ENCODE measurements around the gene PLXDC1. TPM values are rescaled to one million over a fixed set of nuclear protein-coding genes. Genes with fewer than 3 reads are reported as not detected.

The PLXDC1 gene
- total and polyA plus RNA-seq, 2 of the 8 experiments (the other 6 are each of a cell fraction or from before 2014, with no cell fraction given), result 4.1 to 14.6 TPM

DNA sequence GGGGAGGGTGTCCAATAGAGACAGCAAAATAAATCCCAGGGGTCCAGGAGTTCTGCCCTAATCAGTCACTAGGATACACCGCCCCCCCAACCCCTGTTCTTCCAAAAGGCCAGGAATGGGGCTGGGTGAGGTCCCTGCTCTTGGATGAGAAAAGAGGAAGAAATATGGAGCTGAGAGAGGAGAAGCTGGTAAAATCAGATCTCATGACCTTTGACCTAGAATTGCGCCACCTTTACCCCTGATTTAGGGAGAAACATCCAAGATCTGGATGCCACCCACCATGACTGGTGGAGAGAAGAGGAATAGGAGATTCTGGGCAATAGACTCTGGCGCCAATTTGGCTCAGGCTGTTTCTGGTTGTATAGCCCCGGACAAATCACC, 46.7 kb upstream of the PLXDC1 start:
- 0 out of 2 replicates have a peak overlapping the region, but pooled peaks have one; percentile 52 for H2BK12ac ChIP-seq (ENCODE audit: low read depth, low read length)
- no peak overlapping the region; the same call in 1 of the 2 replicates for H3K18ac ChIP-seq (ENCODE audit: extremely low read depth, low read length)
- no peak overlapping the region for H2BK20ac ChIP-seq (ENCODE audit: low read length)
- ChIA-PET POLR2A (ENCODE audit: partially characterized antibody) (interaction anchor here (0.7 to 5.0 kb wide), 10 partner anchors 10 to 344 kb away, joined by 3 to 49 read pairs (median 4); partner anchors contain the start of genes ARL5C, MED1 and STAC2), CTCF (ENCODE audit: partially characterized antibody) (interaction anchor here (1.0 to 4.1 kb wide), 5 partner anchors 10 to 46 kb away, joined by 3 to 19 read pairs (median 6); no protein-coding TSS in a partner anchor)
- no peak overlapping the region for H2BK5ac ChIP-seq (ENCODE audit: low read depth, low read length)
- no peak overlapping the region for H2AK5ac ChIP-seq (ENCODE audit: low read depth, low read length)
- no peak overlapping the region for H3K4ac ChIP-seq (replicated peaks; ENCODE audit: insufficient read length, low read depth, low read length)
- H3K23me2 ChIP-seq (ENCODE audit: low read depth, low read length), result peaks cover 11% of the 10 kb centered on the region
- no peak overlapping the region for H2AFZ ChIP-seq (ENCODE audit: low read length)
- peak overlapping the region; percentile 33 for H2BK120ac ChIP-seq (replicated peaks; ENCODE audit: low read depth, low read length)
- H3K79me2 ChIP-seq (ENCODE audit: control insufficient read depth in 1 of 2, insufficient read depth in 2 of 2, low read length in 2 of 2), result peaks cover 7 to 56% of the 10 kb centered on the region in 2 experiments
- peak overlapping the region in 2 of 4 experiments; percentile 48 to 59; a peak in 3 of 7 replicates for H3K9ac ChIP-seq (replicated peaks in 1 of 4; ENCODE audit: extremely low read depth in 1 of 4, low read depth in 3 of 4, low read length in 3 of 4)
- FAIRE-seq (no peak), DNase-seq (ENCODE audit: low read depth in 1 of 2, low spot score in 2 of 2) (no peak)
- H3K14ac ChIP-seq (ENCODE audit: insufficient read length), result no peak overlapping the region
- peaks cover 4 to 31% (median 23%) of the 10 kb centered on the region in 4 experiments for H3K4me1 ChIP-seq (replicated peaks in 1 of 4; ENCODE audit: control insufficient read depth in 3 of 4, insufficient read depth in 4 of 4, low read length in 3 of 4)
- peaks cover 10% of the 10 kb centered on the region for H3K79me1 ChIP-seq (ENCODE audit: low read depth, low read length)
- H3K56ac ChIP-seq (replicated peaks; ENCODE audit: insufficient read length, low read depth, low read length), result peak overlapping the region; percentile 32
- peak overlapping the region; percentile 69; the same call in 1 of the 2 replicates for H4K8ac ChIP-seq (ENCODE audit: extremely low read depth, insufficient read depth, low read length)
- no peak overlapping the region for H3K23ac ChIP-seq (ENCODE audit: insufficient read length)
- TF ChIP-seq RFX5 (IDR thresholded peaks at IDR 0.05; ENCODE audit: borderline replicate concordance, low read depth, low read length), result no peak
- peak; percentile 86 for TF ChIP-seq CEBPB (IDR thresholded peaks at IDR 0.05; ENCODE audit: low read depth, low read length)
- H3K4me3 ChIP-seq (ENCODE audit: extremely low read depth in 1 of 4, insufficient read depth in 2 of 4, low read depth in 3 of 4, low read length in 4 of 4), result peak overlapping the region; percentile 78 to 89 (median 80)
- H4K5ac ChIP-seq (ENCODE audit: insufficient read length, low read depth, low read length), result peak overlapping the region; percentile 86
- H3K27ac ChIP-seq (ENCODE audit: low read depth, low read length), result peak overlapping the region; percentile 47; the same call in 1 of the 2 replicates
- peak overlapping the region; percentile 80 to 82 for H3K4me2 ChIP-seq (ENCODE audit: insufficient read depth in 1 of 2, low read depth in 2 of 2, low read length in 2 of 2)
- H3K9me3 ChIP-seq (ENCODE audit: insufficient read depth in 2 of 2, low read depth in 1 of 2, low read length in 1 of 2), result no peaks in the 10 kb centered on the region
- WGBS, 2 experiments (ENCODE audit: extremely low coverage in 1 of 2, insufficient coverage in 1 of 2, insufficient read length in 1 of 2, insufficient replicate concordance in 2 of 2, low coverage in 1 of 2, low lambda C conversion rate in 2 of 2, missing lambda C conversion rate in 1 of 2), result 71% methylated on average over 4 of the region's 4 CpGs; no CpG with 5 or more reads in 1 of the 2 experiments
- no peaks in the 10 kb centered on the region for H3K27me3 ChIP-seq (replicated peaks in 1 of 4; ENCODE audit: control insufficient read depth in 3 of 4, extremely low read depth in 1 of 4, insufficient read depth in 3 of 4, low read length in 3 of 4)
- H2BK15ac ChIP-seq (ENCODE audit: low read length), result peak overlapping the region; percentile 32; the same call in 1 of the 2 replicates
- peaks cover 14 to 29% (median 20%) of the 10 kb centered on the region in 4 experiments for H3K36me3 ChIP-seq (ENCODE audit: control insufficient read depth in 2 of 4, insufficient read depth in 4 of 4, low read length in 3 of 4)
- H4K20me1 ChIP-seq (replicated peaks in 1 of 2; ENCODE audit: control insufficient read depth in 1 of 2, insufficient read depth in 2 of 2, low read length in 2 of 2), result peaks cover 2 to 20% of the 10 kb centered on the region in 2 experiments
- H4K91ac ChIP-seq (replicated peaks; ENCODE audit: insufficient read length, low read length), result peak overlapping the region; percentile 26

Data from H1 (cell line).